HG03045 (cell line): ENCODE data around the gene DPEP2.
A peak's percentile ranks its signal among the peaks of the same experiment; 100 is the strongest.
"Not testable (repeated sequence)": the region's sequence is repeated elsewhere in the genome, so short reads cannot be mapped to it uniquely, and the experiment has no call there.

Experiments
- ATAC-seq: cut with Tn5 transposase; IDR thresholded peaks from one replicate; pipeline ENCODE4 v1.9.1; 2021; ENCODE audit warnings: mild to moderate bottlenecking, moderate library complexity; ENCODE audit not compliant: unreplicated experiment

The DPEP2 gene

DNA sequence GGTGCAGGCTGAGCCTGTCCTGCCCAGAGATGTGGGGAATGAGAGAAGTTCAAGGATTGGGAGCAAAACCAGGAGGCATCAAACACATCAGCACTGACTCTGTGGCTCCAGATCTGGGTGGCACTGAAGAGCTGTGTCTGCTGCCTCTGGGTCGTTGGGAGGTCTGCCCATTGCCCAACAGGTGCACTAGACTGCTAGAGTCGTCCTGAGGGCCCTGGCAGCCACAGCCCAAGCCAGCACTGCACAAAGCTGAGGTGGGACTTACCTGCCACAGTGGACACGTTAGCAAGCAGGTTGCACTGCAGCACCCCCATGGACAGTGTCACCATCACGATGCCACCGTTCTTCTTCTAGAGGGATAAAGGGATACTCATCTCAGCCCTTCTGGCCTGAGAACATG, 22.3 kb downstream of the DPEP2 start:
- no peak for ATAC-seq

DNA sequence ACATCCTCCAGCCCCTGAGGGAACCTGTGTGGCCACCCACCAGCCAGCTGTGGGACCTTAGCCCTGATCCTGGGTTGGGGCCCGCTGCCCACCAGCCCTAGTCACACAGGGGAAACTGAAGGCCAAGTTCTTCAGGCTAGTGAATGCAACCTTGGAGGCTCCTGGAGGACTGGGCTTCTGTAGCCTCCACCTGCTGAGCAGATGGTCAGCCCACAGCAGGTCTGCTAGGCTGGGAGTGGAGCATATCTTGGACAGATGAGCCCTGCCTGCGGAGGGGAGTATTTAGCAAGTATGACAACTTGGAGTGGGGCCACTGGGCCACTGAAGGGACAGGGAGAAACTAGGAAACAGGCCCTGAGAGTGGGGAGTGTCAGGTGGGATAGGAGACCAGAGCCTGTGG, 23.1 kb downstream of the DPEP2 start:
- no peak for ATAC-seq

DNA sequence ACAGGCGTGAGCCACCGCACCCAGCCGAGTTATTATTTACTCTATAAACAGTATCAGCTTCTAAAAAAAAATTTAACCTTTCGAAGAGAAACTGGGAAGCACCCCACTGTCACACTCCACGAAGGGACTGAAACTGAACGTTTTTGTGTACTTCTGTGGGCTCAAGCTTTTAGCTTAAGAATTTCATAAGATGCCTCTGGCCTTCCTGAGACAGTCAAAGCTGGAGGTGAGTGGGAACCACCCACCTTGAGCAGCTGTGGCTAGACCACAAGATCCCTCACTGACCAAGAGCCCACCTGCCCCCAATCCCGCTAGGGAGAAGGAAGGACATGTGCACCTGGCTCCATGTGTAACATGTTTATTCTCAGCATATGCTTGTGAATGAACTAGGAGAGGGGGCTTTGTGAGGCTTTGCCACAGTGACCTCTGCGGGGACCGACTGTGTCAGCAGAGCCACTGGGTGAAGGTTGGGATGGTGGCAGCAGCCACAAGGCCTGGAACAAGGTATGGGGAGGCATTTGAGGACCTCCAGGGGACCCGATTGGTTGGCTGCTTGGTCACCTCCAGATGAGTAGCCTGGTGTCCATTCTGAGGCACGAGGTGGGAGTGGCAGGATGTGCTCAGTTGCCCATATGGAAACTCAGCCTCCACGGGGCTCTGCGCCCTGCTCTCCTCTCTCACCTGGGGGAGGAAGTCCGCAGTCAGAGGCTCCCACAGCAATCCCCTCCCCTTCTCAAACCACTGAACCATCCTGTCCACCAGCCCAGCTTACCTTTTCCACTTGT, 23.8 kb downstream of the DPEP2 start:
- ATAC-seq: peak; percentile 46

DNA sequence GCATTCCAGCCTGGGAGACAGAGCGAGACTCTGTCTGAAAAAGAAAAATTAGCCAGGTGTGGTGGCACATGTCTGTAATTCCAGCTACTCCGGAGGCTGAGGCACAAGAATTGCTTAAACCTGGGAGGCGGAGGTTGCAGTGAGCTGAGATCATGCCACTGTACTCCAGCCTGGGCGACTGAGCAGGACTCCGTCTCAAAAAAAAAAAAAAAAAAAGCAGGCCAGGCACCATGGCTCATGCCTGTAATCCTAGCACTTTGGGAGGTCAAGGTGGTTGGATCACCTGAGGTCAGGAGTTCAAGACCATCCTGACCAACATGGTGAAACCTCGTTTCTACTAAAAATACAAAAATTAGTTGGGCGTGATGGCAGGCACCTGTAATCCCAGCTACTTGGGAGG, 27.0 kb downstream of the DPEP2 start:
- not testable (repeated sequence) for ATAC-seq

- ATAC-seq: no peak
Measured at GRCh38 chr16:67971111-67971510, 28.2 kb downstream of the DPEP2 start.

- ATAC-seq: no peak
Measured at GRCh38 chr16:67969254-67970039, 29.8 kb downstream of the DPEP2 start.

- ATAC-seq: peak; percentile 83
Measured at GRCh38 chr16:67968400-67969253, 30.7 kb downstream of the DPEP2 start, which contains the start of gene SLC12A4. Gene SLC12A4, minus strand, starts transcription at chr16:67968637. Its CDS starts 84 bp downstream, at chr16:67968553.

GRCh38 chr16:67967958-67968399, 31.3 kb downstream of the DPEP2 start:
- peak; percentile 21 for ATAC-seq

DNA sequence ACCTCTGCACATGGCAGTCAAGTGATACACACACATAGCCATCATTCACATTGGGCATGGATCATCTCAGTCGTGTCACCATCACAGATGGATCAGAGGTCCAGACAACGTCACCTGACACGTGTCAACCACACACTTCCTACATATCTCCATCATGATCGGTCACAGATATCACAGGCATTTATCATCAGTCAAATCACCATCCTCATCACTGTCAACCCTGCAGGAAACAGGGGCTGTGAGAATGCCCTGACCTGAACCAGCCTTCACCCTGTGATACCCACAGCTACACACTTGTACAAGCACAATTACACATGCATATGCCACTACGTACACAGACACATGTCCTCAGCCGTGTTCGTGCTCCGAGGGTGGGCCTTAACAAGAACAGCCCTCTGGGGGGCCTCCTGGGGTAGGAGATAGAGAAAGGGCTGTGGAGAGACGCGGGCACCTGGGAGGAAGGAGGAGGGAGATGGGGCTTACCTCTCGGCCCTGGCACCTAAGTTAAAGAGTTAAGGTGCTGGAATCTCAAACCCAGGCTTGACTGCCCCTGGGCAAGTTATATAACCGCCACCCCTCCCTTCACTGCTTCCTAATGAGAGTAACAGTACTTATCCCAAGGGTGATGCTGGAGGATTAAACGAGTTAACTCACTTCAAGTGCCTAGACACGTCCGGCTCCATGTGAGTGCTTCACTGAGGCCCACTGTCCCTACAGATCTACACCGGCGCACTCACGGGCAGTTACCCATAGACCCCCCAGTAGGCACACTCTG, 31.9 kb downstream of the DPEP2 start:
- no peak for ATAC-seq

GRCh38 chr16:67966549-67967182, 32.6 kb downstream of the DPEP2 start:
- no peak for ATAC-seq

DNA sequence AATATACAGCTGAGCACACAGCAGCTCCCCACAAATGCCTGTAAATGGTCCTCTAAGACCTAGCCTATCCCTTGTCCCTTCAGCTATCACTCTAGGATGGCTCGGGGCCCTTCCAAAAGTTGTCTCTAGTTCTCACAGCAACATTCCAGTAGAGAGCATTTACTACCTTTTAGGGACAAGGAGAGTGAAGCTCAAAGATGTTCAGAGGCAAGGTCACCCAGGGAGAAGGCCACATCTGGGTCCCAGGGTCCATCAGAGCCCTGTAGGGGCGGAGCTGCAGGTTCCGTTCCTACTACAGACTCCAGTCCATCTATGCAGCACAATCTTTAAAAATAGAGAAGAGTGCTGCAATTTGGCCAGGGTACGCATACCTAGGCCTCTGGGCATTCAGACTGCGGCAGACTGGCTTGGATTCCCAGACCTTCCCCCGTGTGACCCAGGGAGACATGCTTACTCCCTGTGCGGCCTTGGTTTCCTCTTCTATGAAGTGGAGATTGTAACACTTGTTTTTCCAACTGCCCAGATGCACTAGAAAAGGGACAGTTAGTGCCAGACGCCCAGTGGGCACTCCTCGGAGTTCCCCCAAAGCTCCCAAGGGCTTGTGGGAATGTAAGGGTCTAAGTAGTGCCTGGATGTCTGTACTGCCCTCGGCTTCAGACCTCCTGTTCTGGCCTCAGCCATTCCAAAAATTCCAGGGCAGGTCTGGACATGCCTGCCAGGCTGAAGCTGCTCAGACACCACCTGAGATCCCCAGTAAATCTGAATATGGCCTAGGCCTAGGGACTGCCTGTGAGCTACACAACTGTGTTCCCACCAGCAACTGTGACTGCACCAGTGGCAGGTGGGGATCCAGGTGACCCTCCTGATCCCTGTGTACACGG, 33.4 kb downstream of the DPEP2 start:
- no peak for ATAC-seq

GRCh38 chr16:67964477-67965131, 34.7 kb downstream of the DPEP2 start:
- ATAC-seq: no peak

DNA sequence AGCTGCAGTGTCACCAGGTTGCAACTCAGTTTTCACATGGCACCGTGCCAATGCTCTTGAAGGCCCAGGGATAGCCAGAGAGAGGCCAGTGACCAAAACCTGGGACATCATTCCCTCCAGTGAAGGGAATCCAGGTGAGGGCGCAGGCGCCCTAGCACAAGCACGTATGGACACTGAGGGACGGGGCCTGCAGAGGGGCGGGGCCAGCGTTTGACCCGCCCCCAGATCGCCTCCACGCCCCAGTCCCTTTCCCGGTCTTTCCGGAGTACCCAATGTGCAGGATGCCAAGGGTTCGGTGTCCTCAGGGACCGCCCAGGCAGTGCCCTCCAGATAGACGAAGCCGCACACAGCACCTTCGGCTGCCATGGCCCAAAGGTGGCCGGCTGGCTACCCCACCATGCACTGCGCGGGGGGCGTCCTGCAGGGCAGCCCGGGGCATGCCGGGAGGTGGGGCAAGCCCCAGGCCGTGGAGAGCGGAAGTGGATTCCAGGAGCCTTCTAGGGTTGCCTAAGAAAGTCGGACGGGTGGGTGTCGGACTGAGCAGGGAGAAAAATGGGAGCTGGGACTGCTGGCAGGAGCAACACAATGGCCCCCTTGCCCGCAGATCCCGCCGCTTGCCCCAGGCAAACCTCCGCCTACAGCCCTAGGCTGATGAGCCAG, 35.5 kb downstream of the DPEP2 start:
- ATAC-seq: no peak

GRCh38 chr16:67963292-67963661, 36.0 kb downstream of the DPEP2 start:
- no peak for ATAC-seq

DNA sequence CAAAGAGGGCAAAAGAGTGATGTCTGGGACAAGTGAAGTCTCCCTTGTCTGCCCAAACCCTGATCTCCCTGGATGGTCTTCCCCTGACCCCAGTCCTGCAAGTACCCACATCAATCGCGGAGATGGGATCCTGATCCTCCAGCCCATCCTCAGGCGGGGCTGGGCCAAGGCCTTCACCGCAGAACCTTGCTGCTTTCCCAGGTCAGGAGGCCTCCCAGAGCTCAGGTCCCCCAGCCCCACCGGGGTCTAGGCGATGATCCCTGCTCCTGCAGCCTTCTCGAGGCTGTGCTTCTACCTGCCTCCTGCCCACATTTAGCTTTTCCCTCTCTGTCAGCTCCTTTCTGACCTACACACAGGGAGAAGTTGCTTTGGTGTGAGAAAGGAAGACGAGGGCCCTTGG, 37.1 kb downstream of the DPEP2 start:
- ATAC-seq: no peak

- no peak for ATAC-seq
Measured at GRCh38 chr16:67961551-67961957, 37.7 kb downstream of the DPEP2 start.

GRCh38 chr16:67959536-67960329, 39.6 kb downstream of the DPEP2 start:
- no peak for ATAC-seq
